RWPE2 (cell line): Measurements from ENCODE around the gene BDKRB2.

ENCODE experiments used
- ATAC-seq: fragments of 200-7000 bp; cut with Tn5 transposase; 3 replicates; pipeline ENCODE4 v1.9.1; 2021; ENCODE audit warnings: low read depth
- DNase-seq: peaks from one replicate; pipeline ENCODE4 v3.0.0-alpha.2; 2020; ENCODE audit warnings: low spot score
- H3K27ac ChIP-seq: fragments of 450-650 bp; 2 replicates; pipeline ENCODE4 v1.5.1; 2017; ENCODE audit warnings: mild to moderate bottlenecking; ENCODE audit not compliant: poor library complexity, severe bottlenecking
- H3K27me3 ChIP-seq: fragments of 250-450 bp; sonication (Bioruptor Pico); 2 replicates; pipeline ENCODE4 v1.5.1; 2021; ENCODE audit warnings: mild to moderate bottlenecking, moderate library complexity; ENCODE audit not compliant: insufficient read depth, poor library complexity, severe bottlenecking
- H3K36me3 ChIP-seq: fragments of 250-450 bp; sonication (Bioruptor Pico); 2 replicates; pipeline ENCODE4 v1.5.1; 2020; ENCODE audit warnings: low read depth, mild to moderate bottlenecking, moderate library complexity
- H3K4me1 ChIP-seq: fragments of 250-450 bp; sonication (Bioruptor Pico); 2 replicates; pipeline ENCODE4 v1.5.1; 2021; ENCODE audit warnings: mild to moderate bottlenecking, moderate library complexity; ENCODE audit not compliant: insufficient read depth, poor library complexity, severe bottlenecking
- H3K4me3 ChIP-seq: fragments of 250-450 bp; sonication (Bioruptor Pico); 2 replicates; pipeline ENCODE4 v1.5.1; 2021; ENCODE audit warnings: mild to moderate bottlenecking, moderate library complexity; ENCODE audit not compliant: severe bottlenecking
- H3K9me3 ChIP-seq: fragments of 250-450 bp; sonication (Bioruptor Pico); 2 replicates; pipeline ENCODE4 v1.5.1; 2021; ENCODE audit warnings: mild to moderate bottlenecking, moderate library complexity; ENCODE audit not compliant: severe bottlenecking
- CTCF ChIP-seq: fragments of 450-650 bp; IDR thresholded peaks from one replicate; pipeline ENCODE4 v1.5.1; 2017; ENCODE audit warnings: mild to moderate bottlenecking, moderate library complexity; ENCODE audit not compliant: poor library complexity, severe bottlenecking

BDKRB2 gene

GRCh38 chr14:96286251-96286650 lies 81.6 kb downstream of the BDKRB2 start:
- Histone ChIP-seq H3K4me3 (no peak overlapping the region), H3K27ac (no peak overlapping the region), H3K36me3 (peaks cover 39% of the 10 kb centered on the region), H3K9me3 (no peaks in the 10 kb centered on the region), H3K4me1 (no peaks in the 10 kb centered on the region), H3K27me3 (no peaks in the 10 kb centered on the region)
- DNase-seq (no peak), ATAC-seq (no peak)
- no peak for TF ChIP-seq CTCF

- DNase-seq (no peak), ATAC-seq (peak; percentile 33; the same call in 1 of the 3 replicates)
- Histone ChIP-seq H3K27ac (no peak overlapping the region), H3K4me1 (no peaks in the 10 kb centered on the region), H3K27me3 (no peaks in the 10 kb centered on the region), H3K9me3 (no peaks in the 10 kb centered on the region), H3K4me3 (no peak overlapping the region), H3K36me3 (peaks cover 43% of the 10 kb centered on the region)
- TF ChIP-seq CTCF: no peak
Observed at GRCh38 chr14:96287856-96288255, 83.2 kb downstream of the BDKRB2 start.
